Right kidney (tissue), 1 donor: ENCODE measurements around the gene SLIT1.

Source experiments
- DNase-seq: peaks from one replicate; pipeline ENCODE4 v3.0.0-alpha.2; 2016

Gene SLIT1

DNA sequence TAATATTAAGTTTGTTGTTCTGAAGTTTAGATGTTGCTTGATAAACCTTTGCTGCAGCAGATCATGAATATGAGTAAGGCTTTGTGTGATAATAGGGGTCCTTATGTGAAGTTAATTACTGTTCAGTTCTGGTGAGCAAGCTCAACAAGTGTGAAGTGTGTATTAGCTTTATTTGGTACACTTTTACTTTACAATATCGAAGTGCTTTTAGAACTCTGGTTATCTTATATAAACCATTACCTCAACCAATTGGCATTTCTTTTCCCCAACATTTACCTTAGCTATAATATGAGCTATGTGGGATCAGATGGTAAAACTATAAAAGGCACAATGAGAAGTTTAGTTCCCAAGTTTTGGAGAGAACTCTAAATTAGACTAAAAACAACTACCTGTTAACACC is 226.0 kb downstream of the SLIT1 start:
- no peak for DNase-seq

DNA sequence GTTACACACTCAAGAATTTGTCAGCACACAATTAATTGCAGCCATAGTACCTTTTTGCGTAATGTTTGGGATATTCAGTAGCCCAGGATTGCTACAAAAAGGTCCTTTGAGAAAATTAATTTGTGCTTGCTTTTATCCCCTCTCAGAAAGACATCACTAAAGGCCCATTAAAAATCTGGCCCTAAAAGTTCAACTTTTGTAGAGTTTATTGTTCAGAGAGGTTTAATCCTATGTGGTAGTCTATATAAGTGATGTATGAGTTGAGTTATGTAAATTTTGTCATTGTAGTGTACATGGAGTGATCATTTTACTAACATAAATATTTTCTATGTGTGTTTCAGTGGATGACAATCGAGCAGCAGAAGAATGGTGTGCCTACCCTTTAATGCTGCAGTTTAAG is 227.7 kb downstream of the SLIT1 start:
- no peak for DNase-seq

DNA sequence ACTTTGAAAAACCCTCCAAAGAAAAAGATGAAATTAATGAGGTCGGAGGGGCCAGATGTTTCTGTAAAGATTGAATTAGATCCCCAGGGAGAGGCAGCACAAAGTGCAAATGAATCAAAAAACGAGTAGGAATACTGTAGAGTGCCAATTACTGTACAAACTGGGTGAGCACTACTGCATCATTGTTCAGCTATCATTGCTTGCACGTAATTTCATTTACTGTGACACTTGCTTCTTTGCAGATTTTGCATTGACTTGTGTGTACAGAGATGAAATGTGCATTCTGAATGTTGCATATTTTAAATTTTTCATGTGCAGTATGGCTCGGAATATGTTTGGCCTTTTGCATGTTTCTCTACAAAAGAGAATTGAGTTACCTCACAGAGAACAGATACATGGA is 230.0 kb downstream of the SLIT1 start:
- no peak for DNase-seq

DNA sequence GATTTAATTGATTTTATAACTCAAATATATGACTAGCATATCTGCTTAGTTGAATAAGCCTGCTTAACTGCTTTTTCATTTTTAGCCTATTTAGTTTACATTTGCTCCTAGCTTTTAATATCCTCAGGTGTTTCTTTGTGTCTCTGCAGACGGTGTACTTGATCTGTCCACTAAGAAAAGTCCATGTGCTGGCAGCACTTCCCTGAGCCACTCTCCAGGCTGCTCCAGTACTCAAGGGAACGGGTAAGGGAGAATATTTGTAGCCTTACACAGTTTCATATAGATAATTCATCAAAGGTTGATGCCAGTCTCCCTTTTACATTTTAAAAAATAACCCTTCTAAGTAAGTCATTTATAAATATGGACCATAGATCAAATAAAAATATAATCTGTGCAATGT is 233.8 kb downstream of the SLIT1 start:
- no peak for DNase-seq

DNA sequence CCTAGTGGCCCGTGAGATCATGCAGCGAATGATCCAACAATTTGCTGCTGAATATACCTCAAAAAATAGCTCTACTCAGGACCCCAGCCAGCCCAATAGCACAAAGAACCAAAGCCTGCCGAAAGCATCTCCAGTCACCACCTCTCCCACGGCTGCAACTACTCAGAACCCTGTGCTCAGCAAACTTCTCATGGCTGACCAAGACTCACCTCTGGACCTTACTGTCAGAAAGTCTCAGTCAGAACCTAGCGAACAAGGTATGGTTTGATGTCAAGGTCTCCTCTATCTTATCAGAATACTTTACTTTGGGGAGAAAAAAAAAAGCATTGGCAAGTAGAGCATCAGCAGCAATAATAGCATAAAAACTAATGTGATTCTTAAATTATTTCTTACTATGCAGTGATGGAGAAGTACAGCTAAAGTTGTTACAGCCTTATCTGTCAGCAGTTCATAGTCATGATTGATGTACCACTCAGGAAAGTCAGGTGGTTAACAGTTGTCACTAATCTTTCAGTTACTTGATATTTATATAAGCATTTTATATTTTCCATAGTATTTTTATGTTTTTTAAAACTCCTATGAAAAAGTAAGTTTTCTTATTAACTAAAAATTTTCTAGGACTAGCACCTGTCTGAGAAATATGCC is 236.6 kb downstream of the SLIT1 start:
- no peak for DNase-seq
